Subcutaneous adipose tissue (tissue), 4 donors: ENCODE results near the gene PLD1. TPM values are rescaled to one million over a fixed set of nuclear protein-coding genes. Genes with fewer than 3 reads are reported as not detected.

Source experiments
- CTCF ChIP-seq: fragments of 450-650 bp; IDR thresholded peaks from one replicate; pipeline ENCODE4 v1.5.1; 2016; ENCODE audit warnings: low read depth, mild to moderate bottlenecking, control low read depth, antibody characterized with exemption, moderate library complexity
- total RNA-seq, 4 donors: library from RNA; depleted of rRNA; stranded (reverse); fragments of >200 nt; gene quantifications; one replicate each; pipeline ENCODE4 v1.1.0, GENCODE V29; 2016

PLD1 gene
- total RNA-seq, 4 donors from 2014 or later: 20.5 to 48.2 (median 26.9) TPM

- no peak for TF ChIP-seq CTCF
These were observed 129.4 kb downstream of the PLD1 start for GRCh38 chr3:171680726-171681411.

- TF ChIP-seq CTCF: no peak
These were observed 131.3 kb downstream of the PLD1 start for GRCh38 chr3:171678971-171679492.

- no peak for TF ChIP-seq CTCF
These were observed 132.6 kb downstream of the PLD1 start for GRCh38 chr3:171677706-171678105.

- TF ChIP-seq CTCF: no peak
These were observed 133.6 kb downstream of the PLD1 start for GRCh38 chr3:171676601-171677175.

GRCh38 chr3:171673951-171674350, 136.3 kb downstream of the PLD1 start:
- no peak for TF ChIP-seq CTCF

GRCh38 chr3:171672538-171672937, 137.7 kb downstream of the PLD1 start:
- no peak for TF ChIP-seq CTCF

GRCh38 chr3:171672124-171672523, 138.2 kb downstream of the PLD1 start:
- TF ChIP-seq CTCF: no peak
